Panc1 (cell line): ENCODE data around the gene ZBED1. TPM values are rescaled to one million over a fixed set of nuclear protein-coding genes. Genes with fewer than 3 reads are reported as not detected.

ENCODE experiments used
- ATAC-seq: fragments of 200-7000 bp; cut with Tn5 transposase; 2 replicates; pipeline ENCODE4 v1.9.1; 2020; ENCODE audit warnings: mild to moderate bottlenecking, moderate library complexity
- BruUV-seq: library from RNA; stranded (reverse); fragments of 400-500 nt; replicated peaks from 2 replicates; lab custom pipeline; 2021; lab: Mats Ljungman, UMichigan
- CTCF ChIA-PET: fragments of 300-600 bp; sonication (Branson Sonifier 250); formaldehyde crosslinking; loops from one replicate; lab custom pipeline; 2022; ENCODE audit warnings: antibody characterized with exemption; lab: Charles Lee
- POLR2A ChIA-PET: fragments of 300-600 bp; sonication (Branson Sonifier 250); formaldehyde crosslinking; loops from one replicate; lab custom pipeline; 2022; ENCODE audit warnings: antibody characterized with exemption; lab: Charles Lee
- DNase-seq: peaks from one replicate; pipeline ENCODE4 v3.0.0-alpha.2; 2010; ENCODE audit warnings: low read depth, low spot score
- H3K27ac ChIP-seq: 2 replicates; pipeline ENCODE4 v1.5.1; 2011; ENCODE audit warnings: mild to moderate bottlenecking, low read length, inconsistent platforms
- H3K27me3 ChIP-seq: fragments of 200-500 bp; sonication (Bioruptor generic); 2 replicates; pipeline ENCODE4 v1.6.0; 2014; ENCODE audit warnings: low read length, inconsistent platforms; ENCODE audit not compliant: control insufficient read depth, insufficient read depth
- H3K36me3 ChIP-seq: fragments of 200-500 bp; sonication (Bioruptor generic); 2 replicates; pipeline ENCODE4 v1.5.1; 2014; ENCODE audit warnings: inconsistent platforms, mild to moderate bottlenecking, low read length, moderate library complexity; ENCODE audit not compliant: control insufficient read depth, insufficient read depth
- H3K4me1 ChIP-seq: 2 replicates; pipeline ENCODE4 v1.5.1; 2011; ENCODE audit warnings: inconsistent platforms, mild to moderate bottlenecking, low read length, moderate library complexity; ENCODE audit not compliant: control insufficient read depth, insufficient read depth
- H3K4me3 ChIP-seq, 2 experiments: 2 replicates each; pipeline ENCODE4 v1.5.1; 2011 to 2012; ENCODE audit warnings: low read depth in 2 of 2, low read length in 2 of 2, mild to moderate bottlenecking in 2 of 2, inconsistent platforms in 1 of 2, moderate library complexity in 1 of 2
- H3K9me3 ChIP-seq: fragments of 200-500 bp; sonication (Bioruptor generic); 2 replicates; pipeline ENCODE4 v1.5.1; 2014; ENCODE audit warnings: low read depth, mild to moderate bottlenecking, inconsistent platforms, low read length, moderate library complexity; ENCODE audit not compliant: control insufficient read depth, insufficient read depth
- CTCF ChIP-seq: fragments of 450-650 bp; IDR thresholded peaks from 2 replicates; pipeline ENCODE4 v1.5.1; 2017; ENCODE audit warnings: mild to moderate bottlenecking
- POLR2AphosphoS5 ChIP-seq: IDR thresholded peaks from 2 replicates; pipeline ENCODE4 v1.6.1; 2012; ENCODE audit warnings: mild to moderate bottlenecking, low read depth, low read length, moderate library complexity
- REST ChIP-seq, 2 experiments: IDR thresholded peaks; 2 replicates each; pipeline ENCODE4 v1.6.1; 2011 to 2012; ENCODE audit warnings: low read depth in 2 of 2, control low read depth in 1 of 2, low read length in 1 of 2, mild to moderate bottlenecking in 1 of 2, moderate library complexity in 1 of 2; ENCODE audit not compliant: insufficient read depth in 1 of 2
- SIN3A ChIP-seq: IDR thresholded peaks from 2 replicates; pipeline ENCODE4 v1.6.1; 2012; ENCODE audit warnings: low read depth, mild to moderate bottlenecking, low read length, moderate library complexity, borderline replicate concordance; ENCODE audit not compliant: insufficient read depth
- TCF7L2 ChIP-seq: IDR thresholded peaks from 2 replicates; pipeline ENCODE4 v1.6.1; 2011; ENCODE audit warnings: mild to moderate bottlenecking, low read depth, low read length, inconsistent platforms
- in situ Hi-C: cut with HindIII; loops from 2 replicates; pipeline ENCODE4 v1.10.0; 2016; ENCODE audit warnings: low sequenced_read_pairs, low pct_unique_long_range_greater_than_20kb
- intact Hi-C: fragments of 100-400 bp; cut with micrococcal nuclease; formaldehyde crosslinking; loops from one replicate; pipeline ENCODE4 v1.10.0; 2022; ENCODE audit not compliant: unreplicated experiment
- total RNA-seq: library from RNA; stranded (reverse); gene quantifications from one replicate; pipeline ENCODE4 v1.2.1, GENCODE V29; 2021; ENCODE audit not compliant: unreplicated experiment

ZBED1 gene
- total RNA-seq, 1 experiment from 2014 or later: 23.9 TPM

GRCh38 chrX:2516623-2517022 lies 15.8 kb upstream of the ZBED1 start:
- H3K27ac ChIP-seq: no peak overlapping the region
- H3K4me3 ChIP-seq: no peak overlapping the region
- ChIA-PET CTCF (no interaction called here), POLR2A (no interaction called here)
- H3K36me3 ChIP-seq: no peaks in the 10 kb centered on the region
- no peaks in the 10 kb centered on the region for H3K4me1 ChIP-seq
- DNase-seq: no peak
- in situ Hi-C loops (no loop called here), intact Hi-C loops (no loop called here)
- no peak for ATAC-seq
- no peaks in the 10 kb centered on the region for H3K9me3 ChIP-seq
- TF ChIP-seq REST (IDR thresholded peaks at IDR 0.05; ENCODE audit: insufficient read depth in 1 of 2, low read depth in 2 of 2, low read length in 1 of 2): no peak
- TF ChIP-seq POLR2AphosphoS5: no peak
- no TSS peak for BruUV-seq
- no peaks in the 10 kb centered on the region for H3K27me3 ChIP-seq

- Histone ChIP-seq H3K9me3 (no peaks in the 10 kb centered on the region), H3K36me3 (no peaks in the 10 kb centered on the region), H3K27ac (no peak overlapping the region), H3K27me3 (no peaks in the 10 kb centered on the region), H3K4me3 (no peak overlapping the region), H3K4me1 (no peaks in the 10 kb centered on the region)
- ATAC-seq: no peak
- in situ Hi-C loops (no loop called here), intact Hi-C loops (no loop called here)
- POLR2A ChIA-PET: no interaction called here
- CTCF ChIA-PET: no interaction called here
- TF ChIP-seq POLR2AphosphoS5 (no peak), TCF7L2 (no peak), SIN3A (no peak), CTCF (no peak)
- no TSS peak for BruUV-seq
- DNase-seq: no peak
These were observed 13.4 kb upstream of the ZBED1 start for GRCh38 chrX:2514131-2514530.

- Histone ChIP-seq H3K27me3 (no peaks in the 10 kb centered on the region), H3K27ac (no peak overlapping the region), H3K36me3 (no peaks in the 10 kb centered on the region), H3K4me3 (no peak overlapping the region), H3K9me3 (no peaks in the 10 kb centered on the region), H3K4me1 (no peaks in the 10 kb centered on the region)
- intact Hi-C loops: no loop called here
- BruUV-seq: no TSS peak
- in situ Hi-C loops: no loop called here
- DNase-seq (no peak), ATAC-seq (no peak)
- TF ChIP-seq REST (IDR thresholded peaks at IDR 0.05; ENCODE audit: insufficient read depth in 1 of 2, low read depth in 2 of 2, low read length in 1 of 2) (no peak), TCF7L2 (no peak), CTCF (no peak), POLR2AphosphoS5 (no peak), SIN3A (no peak)
- ChIA-PET POLR2A (no interaction called here), CTCF (no interaction called here)
These were observed 12.4 kb upstream of the ZBED1 start for GRCh38 chrX:2513121-2513664.
